GM23248 (cell line): ENCODE results near the gene TNFRSF18. TPM values are rescaled to one million over a fixed set of nuclear protein-coding genes. Genes with fewer than 3 reads are reported as not detected.

ENCODE experiments used
- DNase-seq: peaks from one replicate; pipeline ENCODE4 v3.0.0-alpha.2; 2015
- H2AFZ ChIP-seq: fragments of 200-600 bp; sonication (generic); 2 replicates; pipeline ENCODE4 v1.6.1; 2016; ENCODE audit warnings: antibody characterized with exemption
- H3F3A ChIP-seq: fragments of 200-600 bp; sonication (generic); 2 replicates; pipeline ENCODE4 v1.6.1; 2016; ENCODE audit warnings: mild to moderate bottlenecking, antibody characterized with exemption, mixed run types; ENCODE audit not compliant: insufficient read depth
- H3K27ac ChIP-seq: fragments of 200-600 bp; sonication (generic); 2 replicates; pipeline ENCODE4 v1.5.1; 2016; ENCODE audit warnings: mild to moderate bottlenecking
- H3K27me3 ChIP-seq: fragments of 200-600 bp; sonication (generic); replicated peaks from 2 replicates; pipeline ENCODE4 v1.6.1; 2016; ENCODE audit warnings: mild to moderate bottlenecking; ENCODE audit not compliant: insufficient read depth
- H3K36me3 ChIP-seq: fragments of 200-600 bp; sonication (generic); 2 replicates; pipeline ENCODE4 v1.6.1; 2016; ENCODE audit warnings: low read depth, mild to moderate bottlenecking
- H3K4me1 ChIP-seq: fragments of 200-600 bp; sonication (generic); 2 replicates; pipeline ENCODE4 v1.6.1; 2016; ENCODE audit warnings: mild to moderate bottlenecking; ENCODE audit not compliant: insufficient read depth
- H3K4me2 ChIP-seq: fragments of 200-600 bp; sonication (generic); one replicate; pipeline ENCODE4 v1.6.1; 2016; ENCODE audit warnings: mild to moderate bottlenecking; ENCODE audit not compliant: unreplicated experiment
- H3K4me3 ChIP-seq: fragments of 200-600 bp; sonication (generic); 2 replicates; pipeline ENCODE4 v1.5.1; 2016; ENCODE audit warnings: mild to moderate bottlenecking
- H3K79me2 ChIP-seq: fragments of 200-600 bp; sonication (generic); 2 replicates; pipeline ENCODE4 v1.6.1; 2016; ENCODE audit warnings: mild to moderate bottlenecking; ENCODE audit not compliant: insufficient read depth
- H3K9ac ChIP-seq: fragments of 200-600 bp; sonication (generic); 2 replicates; pipeline ENCODE4 v1.6.1; 2016; ENCODE audit warnings: mild to moderate bottlenecking
- H3K9me2 ChIP-seq: fragments of 200-600 bp; sonication (generic); 2 replicates; pipeline ENCODE4 v1.6.1; 2016; ENCODE audit warnings: mixed run types, mild to moderate bottlenecking, moderate library complexity; ENCODE audit not compliant: insufficient read depth
- H3K9me3 ChIP-seq: fragments of 200-600 bp; sonication (generic); one replicate; pipeline ENCODE4 v1.6.1; 2017; ENCODE audit warnings: low read depth
- H4K20me1 ChIP-seq: fragments of 200-600 bp; sonication (generic); 2 replicates; pipeline ENCODE4 v1.6.0; 2016; ENCODE audit not compliant: insufficient read depth
- EZH2 ChIP-seq: fragments of 200-600 bp; sonication (generic); IDR thresholded peaks from 2 replicates; pipeline ENCODE4 v1.6.1; 2018; ENCODE audit warnings: antibody characterized with exemption, mild to moderate bottlenecking; ENCODE audit not compliant: insufficient read depth, poor library complexity, severe bottlenecking
- EZH2phosphoT487 ChIP-seq: fragments of 200-600 bp; sonication (generic); IDR thresholded peaks from 2 replicates; pipeline ENCODE4 v1.6.1; 2018; ENCODE audit warnings: antibody characterized with exemption, moderate library complexity, mild to moderate bottlenecking, low read depth; ENCODE audit not compliant: insufficient read depth
- WGBS, 2 experiments: methylation state at CpG; one replicate each; pipeline ENCODE4 v1.1.6; 2015 to 2017; ENCODE audit warnings: low lambda C conversion rate in 2 of 2, low coverage in 1 of 2; ENCODE audit errors: missing lambda C conversion rate in 2 of 2; 5-methylcytosine and 5-hydroxymethylcytosine counted together
- in situ Hi-C: fragments of 300-500 bp; cut with MboI; formaldehyde crosslinking; loops from 2 replicates; pipeline ENCODE4 v1.15.0; 2020
- polyA plus RNA-seq: library from polyadenylated mRNA; unstranded; fragments of >200 nt; fragmentation: Nextera tagmentation; extraction: Ambion mirVana; gene quantifications from 2 replicates; pipeline ENCODE4 v1.2.1, GENCODE V29; 2016
- total RNA-seq: library from RNA; depleted of rRNA; stranded (reverse); fragments of >200 nt; shearing (Covaris generic); gene quantifications from 2 replicates; pipeline ENCODE4 v1.2.3, GENCODE V29; 2014

The TNFRSF18 gene
- total and polyA plus RNA-seq, 2 experiments from 2014 or later, result not detected

DNA sequence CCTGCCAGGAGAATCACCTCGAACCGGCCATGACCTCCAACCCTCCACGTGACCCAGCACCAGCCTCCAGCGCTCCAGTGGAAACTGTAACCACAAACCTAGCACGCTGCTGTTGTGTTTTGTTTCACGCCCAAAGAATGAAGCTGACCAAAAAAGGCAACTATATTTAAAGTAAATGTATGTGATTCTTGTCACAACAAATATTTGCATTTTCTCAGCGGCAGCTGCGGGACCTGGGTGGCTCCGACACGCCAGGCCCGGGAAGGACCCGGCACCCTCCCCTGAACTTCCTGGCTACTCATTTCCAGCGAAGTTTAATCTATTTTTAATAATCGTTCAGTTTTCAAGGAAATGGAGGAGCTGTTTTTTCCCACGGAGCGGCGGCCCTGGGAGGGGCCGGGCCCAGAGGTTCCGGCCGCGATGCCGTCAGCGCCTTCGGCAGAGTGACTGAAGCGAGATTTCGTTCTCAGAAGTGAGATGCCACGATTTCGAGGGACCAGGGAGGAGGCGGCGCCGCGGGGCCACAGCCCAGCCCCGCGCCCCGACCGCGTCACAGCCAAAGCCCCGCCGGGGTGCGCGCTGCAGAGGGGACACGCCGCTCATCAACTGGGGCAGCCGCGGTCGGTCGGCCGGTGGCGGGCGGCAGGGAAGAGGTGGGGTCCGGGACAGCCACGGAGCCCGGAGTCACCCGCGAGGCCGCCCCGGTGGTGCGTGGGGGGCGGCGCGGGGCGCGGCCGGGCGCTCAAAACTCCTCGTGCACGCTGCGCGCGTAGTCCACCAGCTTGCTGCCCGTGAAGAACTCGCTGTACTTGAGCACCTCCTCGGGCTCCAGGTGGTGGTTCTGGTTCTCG lies 10.6 kb upstream of the TNFRSF18 start:
- no peak for DNase-seq
- in situ Hi-C loops, result no loop called here
- Histone ChIP-seq H3K27me3 (no peaks in the 10 kb centered on the region), H2AFZ (no peak overlapping the region), H3F3A (no peaks in the 10 kb centered on the region), H3K9me3 (no peaks in the 10 kb centered on the region), H3K9me2 (no peaks in the 10 kb centered on the region), H3K36me3 (peaks cover 5% of the 10 kb centered on the region; the same call in 1 of the 2 replicates), H3K4me2 (no peak overlapping the region), H3K79me2 (no peaks in the 10 kb centered on the region), H4K20me1 (no peaks in the 10 kb centered on the region), H3K27ac (no peak overlapping the region), H3K4me1 (no peaks in the 10 kb centered on the region), H3K4me3 (no peak overlapping the region), H3K9ac (no peak overlapping the region)
- TF ChIP-seq EZH2phosphoT487 (no peak), EZH2 (no peak)
- WGBS, 2 experiments, result 94 to 96% methylated on average over 39 to 74 of the region's 74 CpGs

DNA sequence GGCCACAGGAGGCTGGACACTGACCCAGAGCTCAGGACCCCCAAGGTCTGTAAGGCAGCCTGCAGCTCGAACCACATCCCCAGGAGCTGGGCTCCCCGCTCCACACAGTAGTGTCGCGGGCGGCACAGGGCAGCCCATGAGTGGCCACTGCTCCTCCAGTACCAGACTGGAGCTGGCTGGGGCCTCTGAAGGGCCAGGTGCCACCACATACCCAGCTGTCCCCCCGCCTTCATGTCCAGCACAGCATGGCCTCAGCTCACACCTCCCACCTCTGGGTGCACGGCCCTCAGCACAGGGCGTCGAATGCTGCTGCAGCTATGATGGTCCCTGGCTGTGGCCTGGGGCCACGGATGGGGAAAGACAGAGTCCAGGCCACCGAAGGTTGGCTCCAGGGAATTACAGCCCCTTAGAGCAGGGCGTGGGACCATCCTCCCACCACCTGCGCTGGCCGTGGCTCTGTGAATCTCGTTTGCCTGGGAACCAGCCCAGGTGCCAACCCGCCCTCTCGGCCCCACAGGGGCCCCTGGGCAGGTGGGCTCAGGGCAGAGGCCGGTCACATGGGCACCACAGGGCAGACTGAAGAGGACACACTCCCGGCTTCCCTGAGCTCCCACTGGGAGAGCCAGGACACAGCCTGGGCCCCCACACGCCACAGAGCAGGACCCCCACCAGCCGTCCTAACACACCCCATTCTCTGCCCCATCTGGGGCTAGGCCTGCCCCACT lies 9.7 kb upstream of the TNFRSF18 start:
- Histone ChIP-seq H3K4me2 (no peak overlapping the region), H3K36me3 (peaks cover 5% of the 10 kb centered on the region; the same call in 1 of the 2 replicates), H3F3A (no peaks in the 10 kb centered on the region), H3K4me3 (no peak overlapping the region), H3K79me2 (no peaks in the 10 kb centered on the region), H2AFZ (no peak overlapping the region), H3K27me3 (no peaks in the 10 kb centered on the region), H3K9ac (no peak overlapping the region), H3K9me2 (no peaks in the 10 kb centered on the region), H3K4me1 (no peaks in the 10 kb centered on the region), H4K20me1 (no peaks in the 10 kb centered on the region), H3K27ac (no peak overlapping the region), H3K9me3 (no peaks in the 10 kb centered on the region)
- WGBS, 2 experiments, result 86 to 88% methylated on average over 21 of the region's 21 CpGs
- DNase-seq, result no peak
- TF ChIP-seq EZH2 (no peak), EZH2phosphoT487 (no peak)
- in situ Hi-C loops, result no loop called here

DNA sequence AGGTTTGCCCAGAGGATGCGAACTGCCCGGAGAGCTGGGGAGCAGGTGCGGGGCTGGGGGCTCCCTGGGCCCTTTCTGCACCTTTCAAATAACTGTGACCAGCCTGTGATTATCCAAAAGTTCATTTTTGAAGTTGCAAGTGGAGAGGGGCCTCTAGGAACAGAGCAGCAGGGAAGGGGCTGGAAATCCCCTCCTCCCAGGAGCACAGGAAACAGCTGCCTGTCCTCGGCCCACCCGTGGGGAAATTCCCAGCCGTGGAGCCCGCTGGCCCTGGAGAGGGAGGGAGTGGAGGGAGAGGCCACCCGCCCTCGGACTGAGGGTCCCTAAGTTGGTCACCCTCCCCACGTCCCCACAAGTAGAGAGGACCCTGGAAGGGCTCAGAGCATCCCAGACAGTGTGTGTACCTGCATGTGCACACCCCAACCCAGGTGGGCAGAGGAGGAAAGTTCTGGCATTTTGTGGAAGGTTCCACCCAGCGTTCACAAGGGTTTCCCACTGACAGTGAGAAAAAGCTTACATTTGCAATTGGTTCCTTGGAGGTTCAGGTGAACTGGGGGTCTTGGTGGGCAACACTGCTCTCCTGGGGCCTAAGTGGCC lies 8.8 kb upstream of the TNFRSF18 start:
- 67 to 72% methylated on average over 10 to 11 of the region's 11 CpGs for whole genome bisulfite sequencing, 2 experiments

DNA sequence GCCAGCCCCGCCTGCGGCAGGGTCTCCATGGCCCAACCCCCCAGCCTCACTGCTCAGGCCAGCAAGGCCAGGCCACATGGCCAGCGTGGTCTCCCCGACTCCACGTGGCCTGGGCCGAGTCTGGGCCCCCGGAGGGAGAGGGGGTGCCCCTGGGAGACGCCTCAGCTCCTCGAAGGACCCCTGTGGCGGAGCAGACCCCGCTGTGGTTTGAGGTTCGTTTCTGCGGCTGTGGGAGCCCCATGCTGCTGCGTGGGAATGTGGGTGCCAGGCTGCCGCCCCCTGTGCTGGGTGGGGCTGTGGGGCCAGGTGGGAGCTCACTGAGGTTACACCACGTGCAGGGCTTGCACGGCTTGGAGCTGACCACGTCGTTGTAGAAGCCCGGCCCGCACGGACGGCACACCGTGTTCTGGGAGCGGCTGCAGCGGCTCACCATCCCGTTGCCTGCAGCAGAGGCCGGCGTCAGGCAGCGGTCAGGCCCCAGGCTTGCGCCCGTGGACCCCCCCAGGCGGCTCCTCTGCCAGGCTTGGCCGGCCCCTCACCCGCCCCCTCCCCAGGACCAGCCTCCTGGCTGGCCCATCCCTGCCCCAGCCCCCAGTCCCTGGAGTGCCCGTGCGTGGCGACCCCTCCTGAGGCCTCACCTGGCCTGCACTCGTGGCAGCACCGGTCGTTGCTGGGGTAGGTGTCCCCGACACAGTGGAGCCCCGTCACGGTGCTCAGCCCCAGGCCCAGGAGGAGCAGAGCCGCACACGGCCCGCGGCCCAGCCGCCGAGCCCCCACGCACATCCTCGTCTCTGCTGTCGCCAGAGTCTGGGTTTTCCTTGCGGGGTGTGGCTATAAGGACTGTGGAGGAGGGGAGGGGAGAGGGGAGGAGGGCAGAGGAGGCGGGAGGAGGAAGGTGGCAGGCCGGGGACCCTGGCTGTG lies 7.2 kb upstream of the TNFRSF18 start, which contains the start of gene TNFRSF4:
Gene TNFRSF4 (minus strand): TSS at position 809 of the 921 bp plus-strand sequence. CDS start 26 bp downstream, at position 783.
- Histone ChIP-seq H3K4me3 (no peak within 1 kb of the TSS), H3K27me3 (no peaks in the 10 kb centered on the region), H3F3A (no peaks in the 10 kb centered on the region), H3K4me2 (no peak within 1 kb of the TSS), H3K9ac (no peak within 1 kb of the TSS), H3K36me3 (peaks cover 5% of the 10 kb centered on the region; the same call in 1 of the 2 replicates), H3K79me2 (no peaks in the 10 kb centered on the region), H3K27ac (no peak within 1 kb of the TSS), H3K9me2 (no peaks in the 10 kb centered on the region), H2AFZ (no peak within 1 kb of the TSS), H3K9me3 (no peaks in the 10 kb centered on the region), H4K20me1 (no peaks in the 10 kb centered on the region), H3K4me1 (no peaks in the 10 kb centered on the region)
- no peak for DNase-seq
- 49 to 54% methylated on average over 47 to 55 of the region's 56 CpGs for WGBS, 2 experiments
- in situ Hi-C loops, result no loop called here
- TF ChIP-seq EZH2 (no peak), EZH2phosphoT487 (no peak)

More for the DNA sequence above, 8.8 kb upstream of the TNFRSF18 start:
- Histone ChIP-seq H3K9me3 (no peaks in the 10 kb centered on the region), H3K79me2 (no peaks in the 10 kb centered on the region), H3K9me2 (no peaks in the 10 kb centered on the region), H2AFZ (no peak overlapping the region), H3K9ac (no peak overlapping the region), H3K4me3 (no peak overlapping the region), H3K4me2 (no peak overlapping the region), H3K27ac (no peak overlapping the region), H4K20me1 (no peaks in the 10 kb centered on the region), H3K4me1 (no peaks in the 10 kb centered on the region), H3K36me3 (peaks cover 5% of the 10 kb centered on the region; the same call in 1 of the 2 replicates), H3F3A (no peaks in the 10 kb centered on the region), H3K27me3 (no peaks in the 10 kb centered on the region)
- in situ Hi-C loops, result no loop called here
- TF ChIP-seq EZH2 (no peak), EZH2phosphoT487 (no peak)
- DNase-seq, result no peak
